HG03139 (cell line): ENCODE data around the gene ROCK1.

Experiments used
- ATAC-seq: cut with Tn5 transposase; IDR thresholded peaks from one replicate; pipeline ENCODE4 v1.9.1; 2021; ENCODE audit not compliant: unreplicated experiment

ROCK1 gene

GRCh38 chr18:21109936-21110712 is 1.5 kb downstream of the ROCK1 start:
- no peak for ATAC-seq

GRCh38 chr18:21105936-21106335 is 5.7 kb downstream of the ROCK1 start:
- no peak for ATAC-seq

- ATAC-seq: no peak
Observed at GRCh38 chr18:21101172-21101571, 10.4 kb downstream of the ROCK1 start.

DNA sequence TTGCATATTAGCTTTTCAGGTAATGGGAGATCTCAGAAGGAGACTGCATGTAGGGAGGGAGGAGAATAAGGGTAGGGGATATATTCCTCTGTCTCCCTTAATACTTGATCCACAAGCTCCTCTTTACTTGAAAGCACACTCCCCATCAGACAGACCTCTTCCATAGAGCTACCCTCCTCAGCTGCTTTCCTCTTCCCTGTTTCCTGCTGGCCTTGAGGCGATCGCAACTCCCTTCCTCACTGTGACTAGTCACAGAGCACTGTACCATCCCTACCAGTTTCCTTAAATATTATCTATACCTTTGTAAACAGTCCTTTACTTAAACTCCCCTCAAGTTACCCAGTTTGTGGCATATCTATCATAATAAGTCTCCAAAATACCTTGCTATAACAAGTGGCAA is 10.9 kb downstream of the ROCK1 start:
- no peak for ATAC-seq

DNA sequence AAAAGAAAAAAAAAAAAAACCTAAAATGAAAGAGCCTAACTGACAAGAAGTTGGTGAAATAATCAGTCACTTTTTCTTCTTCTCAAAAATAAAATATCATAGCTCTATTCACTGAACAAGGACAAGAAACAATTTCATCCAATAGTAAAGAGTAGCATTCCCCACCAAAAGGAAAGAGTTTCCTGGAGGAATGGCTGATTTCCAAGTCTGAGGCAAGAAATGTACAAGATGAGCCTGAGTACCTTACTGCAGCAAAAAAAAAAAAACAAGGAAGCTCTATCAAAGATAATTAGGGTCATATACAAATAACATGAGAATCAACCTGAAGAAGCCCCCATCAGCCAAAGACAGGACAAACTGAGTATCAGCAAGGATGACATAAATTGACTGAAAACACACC is 11.5 kb downstream of the ROCK1 start:
- no peak for ATAC-seq

GRCh38 chr18:21099442-21099841 is 12.2 kb downstream of the ROCK1 start:
- peak; percentile 61 for ATAC-seq

- no peak for ATAC-seq
Observed at GRCh38 chr18:21096760-21097159, 14.9 kb downstream of the ROCK1 start.

- ATAC-seq: no peak
Observed at GRCh38 chr18:21093133-21093532, 18.5 kb downstream of the ROCK1 start.

DNA sequence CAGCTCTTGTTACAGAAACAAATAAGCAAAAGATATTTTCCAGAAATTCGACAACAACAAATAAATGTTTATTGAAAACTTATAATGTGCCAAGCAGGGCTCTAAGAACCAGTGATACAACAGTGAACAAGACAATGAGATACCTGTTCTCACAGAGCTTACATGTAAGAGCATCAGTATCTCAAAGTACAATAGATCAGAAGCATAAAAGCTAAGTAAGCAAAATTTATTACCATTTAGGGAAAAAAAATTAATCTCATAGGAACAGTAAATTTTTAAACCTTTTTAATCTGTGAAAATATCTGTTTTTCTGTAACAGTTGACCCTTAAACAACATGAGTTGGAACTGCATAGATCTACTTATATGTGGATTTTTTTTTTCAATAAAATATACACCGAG is 20.9 kb downstream of the ROCK1 start:
- no peak for ATAC-seq

- no peak for ATAC-seq
Observed at GRCh38 chr18:21085579-21086166, 25.9 kb downstream of the ROCK1 start.

- ATAC-seq: no peak
Observed at GRCh38 chr18:21084511-21085078, 27.0 kb downstream of the ROCK1 start.

DNA sequence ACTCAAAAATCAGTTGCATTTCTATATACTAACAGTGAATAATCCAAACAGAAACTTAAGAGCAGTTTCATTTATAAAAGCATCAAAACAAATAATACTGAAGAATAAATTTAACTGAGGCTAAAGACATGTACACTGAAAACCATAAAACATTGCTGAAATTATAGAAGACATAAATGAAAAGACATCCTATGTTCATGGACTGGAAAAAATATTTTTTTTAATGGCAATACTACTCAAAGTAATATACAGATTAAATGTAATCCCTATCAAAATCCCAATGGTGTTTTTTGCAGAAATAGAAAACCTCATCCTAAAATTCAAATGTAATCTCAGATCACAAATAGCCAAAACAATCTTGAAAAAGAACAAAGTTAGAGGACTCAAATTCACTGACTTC is 28.6 kb downstream of the ROCK1 start:
- ATAC-seq: no peak

DNA sequence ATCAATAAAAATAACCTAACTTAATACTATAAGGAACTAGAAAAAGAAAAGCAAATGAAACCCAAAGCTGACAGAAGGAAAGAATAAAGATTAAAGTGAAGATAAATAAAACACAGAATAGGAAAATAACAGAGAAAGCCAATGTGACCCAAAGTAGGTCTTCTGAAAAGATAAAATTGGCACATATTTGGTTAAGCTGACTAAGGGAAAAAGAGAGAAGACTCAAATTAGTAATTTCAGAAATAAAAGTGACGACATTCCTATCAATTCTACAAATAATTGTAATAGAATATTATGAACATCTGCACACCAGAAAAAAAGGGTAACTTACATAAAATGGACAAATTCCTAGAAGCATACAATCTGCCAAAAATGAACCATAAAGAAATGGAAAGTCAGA is 30.2 kb downstream of the ROCK1 start:
- ATAC-seq: no peak

GRCh38 chr18:21080576-21080975 is 31.0 kb downstream of the ROCK1 start:
- no peak for ATAC-seq

- no peak for ATAC-seq
Observed at GRCh38 chr18:21074336-21075323, 37.0 kb downstream of the ROCK1 start.

GRCh38 chr18:21073180-21073579 is 38.4 kb downstream of the ROCK1 start:
- ATAC-seq: no peak

GRCh38 chr18:21071071-21071470 is 40.5 kb downstream of the ROCK1 start:
- no peak for ATAC-seq

GRCh38 chr18:21069468-21069867 is 42.1 kb downstream of the ROCK1 start:
- no peak for ATAC-seq

DNA sequence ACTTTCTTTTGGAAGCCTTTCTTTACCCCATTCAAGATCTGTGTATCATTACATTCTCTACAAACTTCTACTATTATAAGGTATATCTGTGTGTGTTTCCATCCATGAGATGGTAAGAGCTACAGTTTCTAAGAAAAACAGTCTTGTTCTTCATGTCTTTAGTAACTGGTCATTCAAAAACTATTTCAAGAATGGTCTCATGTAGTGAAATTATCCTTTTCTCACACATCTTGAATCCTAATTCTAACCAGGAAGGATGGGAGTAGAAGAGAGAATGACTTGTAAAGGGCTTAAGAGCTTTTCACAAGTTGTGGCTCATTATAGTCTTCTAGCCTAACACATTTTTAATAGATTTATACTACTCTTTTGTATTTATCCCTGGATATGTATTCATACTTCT is 47.3 kb downstream of the ROCK1 start:
- ATAC-seq: no peak

- no peak for ATAC-seq
Observed at GRCh38 chr18:21063011-21063410, 48.6 kb downstream of the ROCK1 start.

DNA sequence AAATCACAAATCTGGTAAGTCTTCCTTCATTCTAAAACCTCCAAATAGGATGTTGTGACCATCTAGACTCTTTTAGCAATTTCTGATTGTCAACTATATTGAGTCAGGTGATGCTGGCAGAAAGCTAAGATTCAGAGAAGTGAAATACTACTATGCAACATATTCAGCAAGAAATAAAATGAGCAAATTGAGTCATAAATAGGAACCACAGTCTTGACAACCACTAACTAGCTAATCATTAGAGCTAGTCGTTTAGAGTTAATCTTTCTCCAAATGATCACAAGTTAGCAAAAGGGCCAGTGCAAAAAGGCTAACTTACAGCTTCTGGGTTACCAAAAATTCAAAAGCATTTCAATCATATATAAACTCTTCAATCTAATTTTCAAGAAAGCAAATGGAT is 54.5 kb downstream of the ROCK1 start:
- no peak for ATAC-seq
